GM19023 (cell line): ENCODE measurements around the gene SNAP91.
"Not testable (repeated sequence)": the region's sequence is repeated elsewhere in the genome, so short reads cannot be mapped to it uniquely, and the experiment has no call there.

Experiments
- ATAC-seq: cut with Tn5 transposase; IDR thresholded peaks from one replicate; pipeline ENCODE4 v1.9.1; 2021; ENCODE audit warnings: mild to moderate bottlenecking, moderate library complexity; ENCODE audit not compliant: unreplicated experiment

SNAP91 gene

GRCh38 chr6:83629908-83630307 is 79.0 kb downstream of the SNAP91 start:
- ATAC-seq, result not testable (repeated sequence)

GRCh38 chr6:83615025-83615999 is 93.6 kb downstream of the SNAP91 start:
- no peak for ATAC-seq

- ATAC-seq, result no peak
Measured at GRCh38 chr6:83613378-83613777, 95.5 kb downstream of the SNAP91 start.

GRCh38 chr6:83609248-83609647 is 99.7 kb downstream of the SNAP91 start:
- ATAC-seq, result no peak

- ATAC-seq, result no peak
Measured at GRCh38 chr6:83605517-83605916, 103.4 kb downstream of the SNAP91 start.

GRCh38 chr6:83603551-83603950 is 105.3 kb downstream of the SNAP91 start:
- ATAC-seq, result no peak

GRCh38 chr6:83601119-83601518 is 107.8 kb downstream of the SNAP91 start:
- ATAC-seq, result no peak

GRCh38 chr6:83600459-83600858 is 108.4 kb downstream of the SNAP91 start:
- no peak for ATAC-seq

GRCh38 chr6:83597511-83597910 is 111.4 kb downstream of the SNAP91 start:
- ATAC-seq, result no peak

GRCh38 chr6:83597051-83597450 is 111.8 kb downstream of the SNAP91 start:
- ATAC-seq, result no peak

GRCh38 chr6:83594941-83595340 is 114.0 kb downstream of the SNAP91 start:
- ATAC-seq, result no peak

GRCh38 chr6:83593395-83593785 is 115.5 kb downstream of the SNAP91 start:
- no peak for ATAC-seq

GRCh38 chr6:83592770-83593394 is 116.0 kb downstream of the SNAP91 start:
- ATAC-seq, result peak; percentile 99

GRCh38 chr6:83590416-83590815 is 118.5 kb downstream of the SNAP91 start:
- ATAC-seq, result no peak

- ATAC-seq, result no peak
Measured at GRCh38 chr6:83589076-83589475, 119.8 kb downstream of the SNAP91 start.

- no peak for ATAC-seq
Measured at GRCh38 chr6:83578057-83578456, 130.8 kb downstream of the SNAP91 start.

- no peak for ATAC-seq
Measured at GRCh38 chr6:83574783-83575182, 134.1 kb downstream of the SNAP91 start.

GRCh38 chr6:83571663-83572185 is 137.2 kb downstream of the SNAP91 start:
- not testable (repeated sequence) for ATAC-seq

- no peak for ATAC-seq
Measured at GRCh38 chr6:83558975-83559374, 149.9 kb downstream of the SNAP91 start.

GRCh38 chr6:83556871-83557270 is 152.0 kb downstream of the SNAP91 start:
- ATAC-seq, result no peak

GRCh38 chr6:83551748-83552147 is 157.2 kb downstream of the SNAP91 start:
- not testable (repeated sequence) for ATAC-seq

- ATAC-seq, result not testable (repeated sequence)
Measured at GRCh38 chr6:83550482-83550881, 158.4 kb downstream of the SNAP91 start.
